ENCODE measurements around the gene MED15.
"Not testable (repeated sequence)": the region's sequence is repeated elsewhere in the genome, so short reads cannot be mapped to it uniquely, and the experiment has no call there.

MED15 gene, protein sequence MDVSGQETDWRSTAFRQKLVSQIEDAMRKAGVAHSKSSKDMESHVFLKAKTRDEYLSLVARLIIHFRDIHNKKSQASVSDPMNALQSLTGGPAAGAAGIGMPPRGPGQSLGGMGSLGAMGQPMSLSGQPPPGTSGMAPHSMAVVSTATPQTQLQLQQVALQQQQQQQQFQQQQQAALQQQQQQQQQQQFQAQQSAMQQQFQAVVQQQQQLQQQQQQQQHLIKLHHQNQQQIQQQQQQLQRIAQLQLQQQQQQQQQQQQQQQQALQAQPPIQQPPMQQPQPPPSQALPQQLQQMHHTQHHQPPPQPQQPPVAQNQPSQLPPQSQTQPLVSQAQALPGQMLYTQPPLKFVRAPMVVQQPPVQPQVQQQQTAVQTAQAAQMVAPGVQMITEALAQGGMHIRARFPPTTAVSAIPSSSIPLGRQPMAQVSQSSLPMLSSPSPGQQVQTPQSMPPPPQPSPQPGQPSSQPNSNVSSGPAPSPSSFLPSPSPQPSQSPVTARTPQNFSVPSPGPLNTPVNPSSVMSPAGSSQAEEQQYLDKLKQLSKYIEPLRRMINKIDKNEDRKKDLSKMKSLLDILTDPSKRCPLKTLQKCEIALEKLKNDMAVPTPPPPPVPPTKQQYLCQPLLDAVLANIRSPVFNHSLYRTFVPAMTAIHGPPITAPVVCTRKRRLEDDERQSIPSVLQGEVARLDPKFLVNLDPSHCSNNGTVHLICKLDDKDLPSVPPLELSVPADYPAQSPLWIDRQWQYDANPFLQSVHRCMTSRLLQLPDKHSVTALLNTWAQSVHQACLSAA

DNA sequence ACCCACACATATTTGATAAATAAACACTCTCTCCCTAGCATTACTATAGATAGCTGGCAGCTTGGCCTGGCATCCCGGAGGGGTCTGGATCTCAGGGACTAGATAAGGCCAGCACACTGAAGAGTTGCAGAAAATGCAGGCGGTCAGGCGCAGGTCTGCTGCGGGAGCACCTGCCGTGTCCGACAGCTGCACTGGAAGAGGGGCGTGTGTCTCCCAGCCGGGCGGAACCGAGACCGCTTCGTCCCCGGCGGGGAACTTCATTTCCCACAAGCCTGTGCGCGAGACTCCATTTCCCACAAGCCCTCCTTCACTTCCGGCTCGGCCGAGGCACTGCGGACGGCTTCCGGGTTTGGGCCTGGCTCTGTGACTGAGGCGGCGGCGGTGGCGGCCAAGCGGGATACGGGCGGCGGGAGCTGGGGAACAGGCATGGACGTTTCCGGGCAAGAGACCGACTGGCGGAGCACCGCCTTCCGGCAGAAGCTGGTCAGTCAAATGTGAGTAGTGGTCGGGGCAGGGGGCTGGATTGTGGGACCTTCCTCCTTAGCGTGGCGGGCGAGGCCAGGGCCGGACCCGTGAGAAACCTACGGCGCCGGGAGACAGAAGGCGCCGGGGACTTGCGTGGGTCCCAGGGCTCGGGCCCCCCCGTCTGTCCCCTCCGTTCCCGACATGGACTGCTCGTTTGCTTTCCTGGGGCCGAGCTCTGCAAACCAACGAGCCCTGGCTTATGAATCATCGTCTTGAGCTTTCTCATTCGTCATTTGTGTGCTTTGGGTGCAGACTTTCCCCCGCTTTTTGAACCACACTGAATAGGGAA, at the start of gene MED15:
MED15 (plus strand) TSS at position 358 of the 814 bp plus-strand sequence; CDS start at position 427, 69 bp downstream.
- peak; percentile 59 for DNase-seq

DNA sequence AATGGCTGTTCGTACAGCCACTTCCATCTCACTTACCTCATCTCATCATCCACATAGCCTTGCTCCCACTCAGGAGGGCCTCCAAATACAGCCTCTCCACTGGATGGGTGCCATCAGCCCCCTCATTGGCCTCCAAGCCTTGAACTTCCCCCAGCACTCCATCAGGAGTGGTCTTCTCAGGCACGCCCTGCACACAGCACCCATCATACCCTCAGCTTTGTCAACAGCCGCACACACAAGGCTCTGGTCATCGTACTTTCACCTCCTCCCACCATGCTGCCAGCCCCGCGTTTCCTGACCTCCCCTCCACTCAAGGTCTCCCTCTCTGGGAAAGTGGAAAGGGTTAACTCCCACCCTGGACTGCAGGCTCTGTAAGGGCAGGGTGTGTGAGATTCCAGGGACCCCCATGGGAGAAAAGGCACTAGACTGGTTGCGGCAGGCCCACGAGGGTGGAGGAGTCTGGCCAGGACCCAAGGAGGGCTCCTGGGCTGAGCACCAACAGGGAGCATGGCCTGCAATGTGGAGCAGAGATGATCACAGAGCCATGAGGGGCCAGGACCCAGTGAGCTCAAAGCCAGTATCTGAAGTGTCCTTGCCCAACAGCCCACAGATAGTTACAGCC, 48.8 kb upstream of the MED15 start:
- DNase-seq = no peak

DNA sequence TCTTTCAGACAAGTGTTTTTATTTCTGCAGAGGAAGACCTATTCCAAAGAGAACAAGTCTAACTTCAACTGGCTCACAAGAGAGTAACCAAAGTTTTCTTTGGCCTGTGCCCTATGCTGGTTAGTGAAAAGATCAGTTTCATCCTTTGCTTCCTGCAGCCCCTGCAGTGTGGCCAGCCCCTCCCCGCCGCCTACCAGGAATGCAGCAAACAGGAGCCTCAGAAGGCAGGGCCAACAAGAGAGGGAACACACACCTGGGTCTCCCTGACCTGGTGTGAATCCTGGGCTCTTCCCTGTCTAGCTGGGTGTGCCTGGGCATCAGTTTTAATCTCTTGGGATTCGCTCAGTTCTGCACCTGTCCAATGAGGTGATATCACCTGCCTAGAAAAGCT, 48.3 kb upstream of the MED15 start:
- DNase-seq = no peak

DNA sequence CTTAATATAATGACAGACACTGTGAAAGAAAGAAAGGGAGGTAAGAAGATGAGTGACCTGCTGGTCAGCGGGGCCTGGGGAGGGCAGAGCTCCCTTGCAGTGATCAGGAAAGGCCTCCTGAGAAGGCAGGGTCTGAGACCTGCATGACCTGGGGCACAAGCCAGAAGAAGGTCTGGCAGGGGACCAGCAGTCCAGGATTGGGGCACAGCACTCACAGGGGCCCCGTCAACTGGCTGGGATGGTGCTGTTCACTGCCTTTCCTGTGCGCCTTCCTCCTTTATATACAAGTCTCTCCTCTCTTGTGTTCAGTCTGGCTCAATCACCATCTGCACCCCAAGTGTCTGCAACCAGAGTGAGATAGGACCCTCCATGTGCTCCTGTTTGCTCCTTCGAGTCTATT, 47.5 kb upstream of the MED15 start:
- DNase-seq = no peak

DNA sequence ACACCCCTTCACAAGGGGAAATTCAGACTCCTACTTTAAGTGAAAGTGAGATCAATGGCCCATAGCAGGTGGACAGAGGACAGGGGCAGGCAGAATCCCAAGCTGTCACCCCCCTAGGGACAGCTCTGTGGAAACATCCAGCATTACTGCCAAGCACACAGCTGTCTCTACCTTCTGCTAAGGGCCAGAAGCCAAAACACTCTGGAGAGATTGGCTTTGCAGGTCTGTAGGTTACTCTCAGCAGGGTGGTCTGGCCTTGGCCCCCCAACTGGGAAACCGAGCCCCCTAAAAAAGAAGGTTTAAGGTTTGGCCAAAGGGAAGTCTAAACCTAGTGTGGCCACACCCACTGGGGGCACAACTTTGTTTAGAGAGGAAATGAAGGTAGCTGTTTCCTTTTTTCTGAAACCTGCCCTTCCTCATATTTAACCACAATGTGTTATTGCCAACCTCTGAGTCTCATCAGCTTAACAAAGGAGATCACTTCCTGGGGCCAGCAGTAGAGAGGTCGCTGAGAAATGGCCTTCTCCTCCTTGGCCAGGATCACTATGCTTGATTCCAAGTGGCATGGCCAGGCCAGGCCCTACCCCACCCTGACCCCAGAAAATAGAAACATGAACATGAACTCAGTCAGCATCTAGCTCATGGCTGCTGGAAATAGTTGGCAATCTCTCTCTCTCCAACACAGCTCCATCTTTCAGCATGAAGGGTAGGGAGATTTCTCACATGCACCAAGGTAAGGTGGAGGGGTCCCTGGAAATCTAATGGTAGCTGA, 43.9 kb upstream of the MED15 start:
- DNase-seq = peak; percentile 43

DNA sequence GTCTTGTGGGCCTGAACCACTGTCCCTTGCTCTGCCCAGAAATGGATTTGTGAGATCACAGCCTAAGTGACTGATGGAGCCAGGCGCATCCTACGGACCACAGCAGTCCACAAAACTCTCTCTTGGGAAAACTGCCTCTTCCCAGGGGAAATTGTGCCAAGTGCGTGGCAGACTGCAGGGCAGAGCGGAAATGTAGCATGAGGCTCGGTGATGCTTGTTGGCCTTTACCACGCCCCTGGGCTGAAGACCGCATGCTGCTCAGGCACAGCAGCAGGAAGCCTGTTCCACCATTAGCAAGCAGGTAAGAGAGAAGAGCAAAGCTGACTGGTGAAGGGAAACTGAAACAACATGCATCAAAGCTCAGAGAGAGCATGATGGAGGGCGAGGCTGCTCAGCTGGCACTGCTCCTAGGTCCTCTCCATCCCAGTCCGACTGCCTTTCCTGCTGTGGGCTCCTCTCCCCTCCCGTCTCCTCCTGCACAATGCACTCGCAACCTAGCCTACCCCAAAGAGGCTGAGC, 43.3 kb upstream of the MED15 start:
- no peak for DNase-seq

DNA sequence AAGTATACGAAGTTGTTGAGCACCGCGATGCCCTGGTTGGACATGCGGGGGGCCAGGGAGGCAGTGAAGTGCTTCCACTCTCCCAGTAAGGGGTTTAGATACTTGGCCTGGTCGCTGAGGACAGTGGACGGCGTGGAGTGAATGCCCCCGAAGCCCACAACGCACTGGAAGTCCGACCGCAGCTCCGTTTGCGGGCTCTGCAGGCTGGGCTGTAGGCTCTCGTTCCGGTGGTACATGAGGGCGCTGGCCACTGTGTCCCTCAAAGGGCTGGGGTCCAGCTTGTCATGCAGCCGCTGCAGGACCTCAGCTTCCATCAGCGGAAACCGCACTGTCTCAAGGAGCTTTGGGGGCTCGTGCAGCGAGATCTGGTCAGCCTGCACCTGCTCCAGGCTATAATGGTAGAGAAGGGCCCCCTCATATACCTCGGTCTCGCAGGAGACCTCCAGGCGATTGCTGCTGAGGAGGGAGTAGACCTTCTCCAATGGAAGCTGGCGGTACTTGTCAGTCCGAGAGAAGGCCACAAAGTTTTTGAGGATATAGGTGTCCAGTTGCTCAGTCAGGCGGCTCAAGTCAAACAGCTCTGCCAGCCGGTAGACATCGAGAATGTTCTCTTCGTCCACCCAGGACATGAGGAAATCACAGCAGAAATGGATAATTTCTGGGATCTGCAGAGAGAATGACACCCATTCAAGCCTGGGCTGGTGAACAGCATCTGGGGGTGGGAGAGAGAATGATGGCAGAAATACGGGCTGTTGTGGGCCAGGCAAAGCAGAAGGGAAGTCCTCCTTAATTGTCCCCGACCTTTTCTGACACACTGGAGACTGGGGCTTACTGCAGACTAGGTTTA, 42.3 kb upstream of the MED15 start:
- no peak for DNase-seq

DNA sequence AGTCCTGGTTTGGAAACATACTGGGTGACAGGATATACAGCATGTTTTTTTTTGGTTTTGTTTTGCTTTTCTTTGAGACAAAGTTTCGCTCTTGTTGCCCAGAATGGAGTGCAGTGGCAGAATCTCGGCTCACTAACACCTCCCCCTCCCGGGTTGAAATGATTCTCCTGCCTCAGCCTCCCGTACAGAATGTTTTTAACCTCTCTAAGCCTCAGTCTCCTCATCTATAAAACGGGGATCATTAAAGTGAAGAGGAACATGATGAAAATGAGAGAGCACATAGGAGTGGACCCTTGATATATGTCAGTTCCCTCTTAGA, 41.7 kb upstream of the MED15 start:
- DNase-seq = no peak

DNA sequence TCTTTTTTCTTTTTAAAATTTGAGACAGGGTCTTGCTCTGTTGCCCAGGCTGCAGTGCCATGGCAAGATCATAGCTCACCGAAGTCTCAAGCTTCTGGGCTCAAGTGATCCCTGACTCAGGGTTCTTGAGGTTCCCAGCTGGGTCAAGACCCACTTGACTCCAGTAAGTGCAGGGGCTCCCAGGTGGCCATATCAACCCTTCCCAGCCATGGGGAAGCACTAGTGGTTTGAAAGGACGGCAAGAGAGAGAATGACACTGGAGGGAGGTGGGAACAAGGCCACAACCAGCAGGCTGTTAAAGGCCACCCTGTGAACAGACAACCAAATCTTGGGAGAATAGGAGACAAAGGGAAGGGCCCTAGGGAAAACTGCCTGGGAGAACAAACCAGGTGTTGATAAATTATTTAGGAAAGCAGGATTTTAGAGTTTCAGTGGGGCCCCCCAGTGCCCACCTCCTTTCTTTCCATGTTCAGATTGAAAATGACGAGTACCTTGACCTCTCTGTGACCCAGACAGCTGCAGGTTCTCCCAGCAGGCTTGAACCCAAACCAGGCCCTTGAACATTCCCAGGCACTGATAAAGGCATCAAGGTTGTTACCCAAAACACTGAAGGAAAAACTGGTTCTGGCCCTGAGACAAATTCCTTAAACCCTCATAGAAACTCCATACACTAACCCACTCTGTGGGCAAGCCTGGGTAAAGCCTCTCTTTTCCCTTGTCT, 40.6 kb upstream of the MED15 start:
- DNase-seq = no peak

DNA sequence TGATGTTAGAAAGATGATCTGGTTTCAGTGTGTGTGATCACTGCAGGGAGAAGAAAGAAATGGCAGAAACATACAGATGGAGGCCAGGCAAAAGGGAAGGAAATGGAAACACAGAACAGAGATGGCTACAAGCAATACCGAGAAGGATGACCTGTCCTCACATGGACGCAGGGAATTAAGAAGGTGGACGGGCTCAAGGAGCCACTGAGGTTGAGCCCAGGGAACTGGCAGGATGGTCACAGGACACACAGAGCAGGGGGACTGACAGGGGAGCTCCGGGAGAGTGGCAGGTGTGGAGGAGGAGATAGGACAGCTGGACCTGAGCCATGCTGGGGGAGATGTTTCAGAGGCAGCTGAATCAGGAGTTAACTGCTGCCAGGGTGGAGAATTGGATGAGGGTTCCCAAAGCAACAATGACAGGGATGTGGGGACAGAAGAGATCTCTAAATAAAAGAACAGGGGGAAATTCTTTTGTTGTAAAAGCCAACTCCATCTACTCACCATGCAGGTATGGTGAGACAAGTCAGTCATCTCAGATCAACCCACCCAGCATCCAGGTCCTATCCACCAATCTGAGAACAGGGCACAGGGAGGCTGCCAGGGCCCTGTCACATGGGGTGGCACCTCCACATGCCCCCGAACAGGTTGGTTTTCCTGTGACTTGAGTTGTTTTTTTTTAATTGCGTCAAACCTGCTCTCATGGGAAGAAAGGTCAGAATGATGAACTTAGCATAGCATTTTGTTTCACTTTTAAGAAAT, 38.1 kb upstream of the MED15 start:
- DNase-seq = no peak

DNA sequence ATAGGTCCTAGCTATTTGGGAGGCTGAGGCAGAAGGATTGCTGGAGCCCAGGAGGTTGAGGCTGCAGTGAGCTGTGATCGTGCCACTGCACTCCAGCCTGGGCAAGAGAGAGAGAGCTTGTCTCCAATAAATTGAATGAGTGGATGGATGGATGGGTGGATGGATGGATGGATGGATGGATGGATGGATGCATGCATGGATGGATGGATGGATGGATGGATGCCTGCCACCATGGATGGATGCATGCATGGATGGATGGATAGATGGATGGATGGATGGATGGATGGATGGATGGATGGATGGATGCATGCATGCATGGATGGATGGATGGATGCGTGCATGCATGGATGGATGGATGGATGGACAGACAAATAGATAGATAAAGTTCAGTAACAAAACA, 36.9 kb upstream of the MED15 start:
- not testable (repeated sequence) for DNase-seq

DNA sequence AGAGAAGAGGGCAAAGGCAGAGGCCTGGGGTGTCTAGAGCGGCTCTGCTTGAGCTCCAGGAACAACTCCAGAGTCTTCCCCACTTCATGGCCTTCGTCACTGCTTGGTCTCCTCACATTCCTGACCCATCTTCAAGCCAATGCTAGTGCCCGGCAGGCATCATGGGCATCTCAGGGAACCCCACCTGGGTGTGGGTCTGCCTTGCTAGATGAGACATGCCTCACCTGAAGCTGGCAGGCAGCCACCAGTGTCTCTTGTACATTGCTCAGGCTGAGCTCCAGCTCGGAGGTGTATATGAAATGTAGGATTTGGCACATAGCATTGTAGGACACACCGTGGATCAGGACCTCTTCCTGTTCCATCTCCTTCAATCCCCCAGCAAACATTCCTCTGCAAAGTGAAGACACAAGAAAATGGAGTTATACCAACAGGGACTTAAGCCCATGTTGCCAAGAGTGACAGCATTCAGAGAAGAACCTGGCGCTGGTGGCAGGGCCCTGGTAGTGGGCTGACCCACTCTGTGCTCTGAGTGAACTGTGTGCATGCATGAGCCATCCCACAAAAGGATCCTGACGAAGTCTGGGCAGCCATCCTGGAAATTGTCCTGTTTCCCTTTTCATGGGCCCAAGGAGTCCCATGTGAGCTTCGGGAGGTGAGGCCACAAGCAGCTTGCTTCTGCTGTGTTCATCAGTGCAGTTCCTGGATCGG, 36.1 kb upstream of the MED15 start:
- DNase-seq = no peak

DNA sequence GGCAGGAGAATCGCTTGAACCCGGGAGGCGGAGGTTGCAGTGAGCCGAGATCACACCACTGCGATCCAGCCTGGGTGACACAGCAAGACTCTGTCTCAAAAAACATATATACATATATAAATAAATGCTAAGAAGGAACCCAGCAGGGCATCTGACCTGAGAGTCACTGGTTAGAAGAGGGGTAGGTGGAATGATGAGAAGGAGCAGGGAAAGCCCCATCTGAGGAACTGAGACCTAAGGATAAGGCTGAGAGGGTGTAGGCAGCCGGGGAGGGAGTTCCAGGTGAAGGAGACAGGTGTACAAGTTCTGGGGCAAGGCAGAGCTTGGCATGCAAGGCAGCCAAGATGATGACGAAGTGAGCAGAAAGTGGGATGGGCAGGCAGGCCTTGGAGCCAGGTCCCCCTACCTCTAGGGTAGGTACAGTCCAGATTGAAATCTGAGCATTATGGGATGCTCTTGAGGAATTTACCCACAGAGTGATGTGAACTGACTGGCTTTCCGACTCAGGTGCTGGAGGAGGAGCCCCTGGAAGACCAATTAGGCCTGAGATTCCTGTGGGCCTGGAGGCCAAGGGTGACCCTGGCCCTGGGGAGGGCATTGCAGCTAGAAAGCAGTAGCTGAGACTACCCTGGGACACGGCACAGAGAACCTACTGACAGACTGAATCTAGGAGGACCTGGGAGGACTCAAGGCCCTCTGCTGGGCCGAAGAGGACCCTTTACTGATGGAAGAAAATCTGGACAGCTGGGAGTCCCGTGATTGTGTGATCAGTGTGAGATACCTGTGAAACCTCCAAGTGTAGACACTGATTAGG, 34.6 kb upstream of the MED15 start:
- DNase-seq = no peak

DNA sequence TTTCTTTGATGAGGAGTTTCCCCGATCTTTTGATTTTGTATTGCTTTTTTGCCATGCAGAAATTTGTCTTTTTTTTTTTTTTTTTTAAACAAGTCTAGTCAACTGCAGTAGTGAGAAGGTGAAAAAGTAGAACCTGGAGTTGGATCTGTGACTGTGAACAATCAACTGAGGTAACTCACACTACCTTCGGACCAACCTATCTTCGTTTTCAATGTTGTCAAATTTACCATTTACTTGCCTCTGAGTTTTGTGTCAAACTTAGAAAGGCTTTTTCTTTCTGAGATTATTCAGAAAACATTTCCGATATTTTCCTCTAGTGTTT, 32.3 kb upstream of the MED15 start:
- no peak for DNase-seq

DNA sequence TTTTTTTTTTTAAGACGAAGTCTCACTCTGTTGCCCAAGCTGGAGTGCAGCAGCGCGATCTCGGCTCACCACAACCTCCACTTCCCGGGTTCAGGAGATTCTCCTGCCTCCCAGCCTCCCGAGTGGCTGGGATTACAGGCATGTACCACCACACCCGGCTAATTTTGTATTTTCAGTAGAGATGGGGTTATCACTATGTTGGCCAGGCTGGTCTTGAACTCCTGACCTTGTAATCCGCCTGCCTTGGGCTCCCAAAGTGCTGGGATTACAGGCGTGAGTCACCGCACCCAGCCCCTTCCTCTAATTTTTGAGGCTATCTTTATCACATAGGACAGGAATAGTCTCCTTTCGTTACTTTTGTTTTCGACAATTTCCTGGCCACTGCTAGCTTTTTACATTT, 31.8 kb upstream of the MED15 start:
- not testable (repeated sequence) for DNase-seq

DNA sequence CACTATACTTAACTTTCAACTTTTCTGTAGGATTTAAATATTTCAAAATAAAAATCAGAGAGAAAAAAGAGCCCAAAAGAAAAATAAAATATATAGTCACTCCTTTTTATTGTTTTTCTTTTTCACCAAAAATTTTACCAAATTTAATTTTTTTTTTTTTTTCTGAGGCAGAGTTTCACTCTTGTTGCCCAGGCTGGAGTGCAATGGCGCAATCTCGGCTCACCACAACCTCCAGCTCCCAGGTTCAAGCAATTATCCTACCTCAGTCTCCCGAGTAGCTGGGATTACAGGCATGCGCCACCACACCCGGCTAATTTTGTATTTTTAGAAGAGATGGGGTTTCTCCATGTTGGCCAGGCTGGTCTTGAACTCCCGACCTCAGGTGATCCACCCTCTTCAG, 29.4 kb upstream of the MED15 start:
- not testable (repeated sequence) for DNase-seq

DNA sequence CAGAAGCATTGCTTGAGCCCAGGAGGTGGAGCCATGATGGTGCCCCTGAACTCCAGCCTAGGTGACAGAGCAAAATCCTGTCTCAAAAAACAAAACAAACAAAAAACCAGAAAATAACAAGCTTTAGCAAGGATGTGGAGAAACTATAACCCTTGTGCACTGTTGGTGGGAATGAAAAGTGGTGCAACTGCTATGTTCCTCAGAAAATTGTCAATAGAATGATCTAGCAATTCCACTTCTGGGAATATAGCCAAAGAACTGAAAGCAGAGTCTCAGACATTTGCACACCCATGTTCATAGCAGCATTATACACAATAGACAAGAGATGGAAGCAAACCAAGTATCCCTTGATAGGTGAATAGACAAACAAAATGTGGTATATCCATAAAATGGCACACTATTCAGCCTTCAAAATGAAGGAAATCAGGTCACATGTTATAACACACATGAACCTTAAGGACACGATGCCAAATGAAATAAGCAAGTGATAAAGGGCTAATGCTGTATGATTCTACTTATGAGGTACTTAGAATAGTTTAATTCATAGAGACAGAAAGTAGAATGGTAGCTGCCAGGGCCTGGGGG, 27.7 kb upstream of the MED15 start:
- no peak for DNase-seq

DNA sequence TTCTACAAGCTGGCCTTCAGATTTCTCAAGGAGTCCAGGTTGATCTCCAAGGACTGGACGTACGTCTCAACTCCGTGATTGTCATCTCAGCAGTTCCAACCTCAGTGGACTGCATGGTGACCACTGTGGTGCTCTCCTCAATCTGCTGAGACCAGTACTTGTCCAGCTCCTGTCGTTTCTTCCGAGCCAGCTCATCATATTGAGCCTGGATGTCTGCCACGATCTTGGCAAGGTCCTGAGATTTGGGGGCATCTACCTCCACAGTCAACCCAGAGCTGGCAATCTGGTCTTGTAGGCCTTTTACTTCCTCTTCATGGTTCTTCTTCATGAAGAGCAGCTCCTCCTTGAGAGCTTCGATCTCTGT, 24.3 kb upstream of the MED15 start:
- not testable (repeated sequence) for DNase-seq
